Left kidney (tissue), 2 donors: ENCODE data around the gene ASAP3. TPM values are rescaled to one million over a fixed set of nuclear protein-coding genes. Genes with fewer than 3 reads are reported as not detected.
"Not testable (repeated sequence)": the region's sequence is repeated elsewhere in the genome, so short reads cannot be mapped to it uniquely, and the experiment has no call there.

ENCODE experiments used
- DNase-seq: peaks from one replicate; pipeline ENCODE4 v3.0.0-alpha.2; 2013
- polyA plus RNA-seq: library from polyadenylated mRNA; unstranded; fragments of 120-200 nt; gene quantifications from one replicate; pipeline ENCODE4 v1.2.1, GENCODE V29; 2013; ENCODE audit not compliant: insufficient read length

ASAP3 gene
- polyA plus RNA-seq, 1 donor = 40.1 TPM

- no peak for DNase-seq
These were observed 33.6 kb upstream of the ASAP3 start for GRCh38 chr1:23517581-23517980.

DNA sequence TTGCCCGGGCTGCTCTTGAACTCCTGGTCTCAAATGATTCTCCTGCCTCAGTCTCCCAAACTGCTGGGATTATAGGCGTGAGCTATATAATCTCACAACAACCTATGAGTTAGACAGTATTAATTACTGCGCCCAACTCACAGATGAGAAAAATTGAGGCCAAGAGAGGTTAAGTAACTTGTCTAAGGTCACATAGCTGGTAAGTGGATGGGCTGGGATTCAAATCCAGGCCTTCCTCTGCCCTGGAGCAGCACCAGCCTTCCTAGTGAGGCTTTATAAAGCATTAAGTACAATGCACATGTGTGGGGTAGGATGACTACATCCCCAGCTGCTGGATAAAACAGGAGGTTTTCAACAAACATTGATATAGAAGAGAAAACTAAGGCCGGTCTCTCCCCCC lies 31.9 kb upstream of the ASAP3 start:
- DNase-seq = no peak

DNA sequence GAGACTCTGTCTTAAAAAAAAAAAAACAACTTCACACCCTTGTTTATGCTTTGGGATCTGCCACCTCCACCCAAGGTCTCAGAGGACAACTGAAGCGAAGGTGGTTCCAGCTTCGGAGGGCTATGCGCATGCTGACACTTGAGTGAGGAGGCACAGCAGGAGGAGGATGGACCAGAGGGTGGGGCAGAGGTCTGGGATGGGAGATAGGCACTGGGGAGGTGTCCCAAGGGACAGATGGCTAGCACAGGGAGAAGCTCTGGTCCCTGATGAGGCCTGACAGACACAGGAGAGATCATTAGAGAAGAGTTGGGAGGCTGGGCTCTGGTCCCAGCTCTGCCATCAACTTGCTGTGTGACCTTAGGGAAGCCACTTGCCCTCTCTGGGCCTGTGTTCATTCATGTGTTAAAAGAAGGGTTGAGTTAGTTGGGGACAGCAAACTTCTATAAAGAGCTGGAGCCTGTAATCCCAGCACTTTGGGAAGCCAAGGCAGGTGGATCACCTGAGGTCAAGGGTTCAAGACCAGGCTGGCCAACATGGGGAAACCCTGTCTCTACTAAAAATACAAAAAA lies 30.2 kb upstream of the ASAP3 start:
- DNase-seq = no peak

GRCh38 chr1:23509896-23510295 lies 25.9 kb upstream of the ASAP3 start:
- no peak for DNase-seq

GRCh38 chr1:23506376-23507107 lies 22.6 kb upstream of the ASAP3 start:
- DNase-seq = no peak

- no peak for DNase-seq
These were observed 21.9 kb upstream of the ASAP3 start for GRCh38 chr1:23505851-23506250.

DNA sequence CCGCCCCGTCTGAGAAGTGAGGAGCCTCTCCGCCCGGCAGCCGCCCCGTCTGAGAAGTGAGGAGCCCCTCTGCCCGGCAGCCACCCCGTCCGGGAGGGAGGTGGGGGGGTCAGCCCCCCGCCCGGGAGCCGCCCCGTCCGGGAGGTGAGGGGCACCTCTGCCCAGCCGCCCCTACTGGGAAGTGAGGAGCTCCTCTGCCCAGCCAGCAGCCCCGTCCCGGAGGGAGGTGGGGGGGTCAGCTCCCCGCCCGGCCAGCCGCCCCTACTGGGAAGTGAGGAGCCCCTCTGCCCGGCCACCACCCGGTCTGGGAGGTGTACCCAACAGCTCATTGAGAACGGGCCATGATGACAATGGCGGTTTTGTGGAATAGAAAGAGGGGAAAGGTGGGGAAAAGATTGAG lies 20.2 kb upstream of the ASAP3 start:
- DNase-seq = not testable (repeated sequence)

DNA sequence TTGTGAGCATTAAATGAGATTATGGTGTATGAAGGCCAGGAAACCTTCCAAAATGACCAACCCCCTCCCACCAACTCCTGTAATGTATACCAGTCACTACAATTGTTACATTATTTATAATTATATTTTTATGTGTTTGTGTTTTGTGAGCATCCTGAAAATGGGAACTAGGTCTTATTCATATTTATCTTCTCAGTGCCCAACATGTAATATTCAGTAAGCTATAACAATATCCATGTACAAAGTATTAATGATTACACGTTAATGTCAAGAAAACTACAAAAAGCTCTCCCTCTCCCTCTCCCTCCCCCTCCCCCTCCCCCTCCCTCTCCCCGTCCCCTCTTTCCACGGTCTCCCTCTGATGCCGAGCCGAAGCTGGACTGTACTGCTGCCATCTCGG lies 19.0 kb upstream of the ASAP3 start:
- DNase-seq = no peak

GRCh38 chr1:23500466-23500865 lies 16.5 kb upstream of the ASAP3 start:
- no peak for DNase-seq

DNA sequence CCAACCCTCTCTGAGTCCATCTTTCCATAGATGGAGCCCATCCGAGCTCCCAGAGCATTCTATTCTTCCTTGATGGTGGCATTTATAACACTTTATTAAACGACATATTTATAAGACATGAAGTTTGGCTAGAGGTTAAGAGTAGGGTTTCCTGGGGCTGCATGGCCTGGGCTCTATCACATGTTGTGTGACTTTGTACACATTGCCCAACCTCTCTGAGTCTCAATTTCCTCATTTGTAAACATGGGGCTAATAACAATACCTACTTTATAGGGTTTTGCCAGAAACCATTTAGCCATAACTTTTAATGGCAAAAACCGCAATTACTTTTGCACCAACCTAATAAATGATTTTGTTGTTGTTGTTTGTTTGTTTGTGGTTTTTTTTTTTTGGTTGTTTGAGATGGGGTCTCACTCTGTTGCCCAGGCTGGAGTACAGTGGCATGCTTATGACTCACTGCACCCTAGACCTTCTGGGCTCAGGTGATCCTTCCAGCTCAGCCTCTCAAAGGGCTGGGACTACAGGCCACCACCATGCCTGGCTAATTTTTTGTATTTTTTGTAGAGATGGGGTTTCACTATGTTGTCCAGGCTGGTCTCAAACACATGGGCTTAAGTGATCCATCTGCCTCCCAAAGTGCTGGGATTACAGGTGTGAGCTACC lies 13.9 kb upstream of the ASAP3 start:
- no peak for DNase-seq

DNA sequence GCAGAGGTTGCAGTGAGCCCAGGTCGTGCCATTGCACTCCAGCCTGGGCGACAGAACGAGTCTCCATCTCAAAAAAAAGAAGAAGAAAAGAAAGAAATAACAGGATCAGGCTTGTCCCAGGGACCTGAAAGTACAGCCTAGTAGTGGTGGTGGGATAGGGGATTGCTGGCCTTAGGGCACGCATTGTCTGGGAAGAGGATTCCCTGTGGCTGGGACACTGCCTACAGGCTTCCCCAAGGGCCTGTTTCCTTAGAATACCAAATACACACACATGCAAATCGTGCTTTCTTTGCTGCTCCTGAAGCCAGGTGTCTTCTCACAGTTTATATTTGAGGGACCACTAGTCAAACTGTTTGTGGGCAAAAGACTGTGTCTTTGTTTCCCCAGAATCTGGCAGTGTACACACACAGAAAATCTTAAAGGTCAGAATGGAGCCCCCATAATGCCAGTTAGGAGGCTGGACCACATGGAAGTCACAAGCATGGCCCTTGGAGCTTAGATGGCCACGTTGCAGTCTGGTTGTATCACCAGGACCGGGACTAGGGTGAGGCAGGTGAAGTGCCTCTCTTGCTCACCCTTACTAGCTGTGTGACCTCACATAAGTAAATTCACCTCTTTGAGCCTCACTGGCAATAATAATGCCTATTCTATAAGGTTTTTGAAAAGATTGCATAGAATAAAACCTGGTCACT lies 12.7 kb upstream of the ASAP3 start:
- DNase-seq = no peak

- not testable (repeated sequence) for DNase-seq
These were observed 10.9 kb upstream of the ASAP3 start for GRCh38 chr1:23494836-23495235.

GRCh38 chr1:23492776-23493175 lies 8.8 kb upstream of the ASAP3 start:
- not testable (repeated sequence) for DNase-seq

DNA sequence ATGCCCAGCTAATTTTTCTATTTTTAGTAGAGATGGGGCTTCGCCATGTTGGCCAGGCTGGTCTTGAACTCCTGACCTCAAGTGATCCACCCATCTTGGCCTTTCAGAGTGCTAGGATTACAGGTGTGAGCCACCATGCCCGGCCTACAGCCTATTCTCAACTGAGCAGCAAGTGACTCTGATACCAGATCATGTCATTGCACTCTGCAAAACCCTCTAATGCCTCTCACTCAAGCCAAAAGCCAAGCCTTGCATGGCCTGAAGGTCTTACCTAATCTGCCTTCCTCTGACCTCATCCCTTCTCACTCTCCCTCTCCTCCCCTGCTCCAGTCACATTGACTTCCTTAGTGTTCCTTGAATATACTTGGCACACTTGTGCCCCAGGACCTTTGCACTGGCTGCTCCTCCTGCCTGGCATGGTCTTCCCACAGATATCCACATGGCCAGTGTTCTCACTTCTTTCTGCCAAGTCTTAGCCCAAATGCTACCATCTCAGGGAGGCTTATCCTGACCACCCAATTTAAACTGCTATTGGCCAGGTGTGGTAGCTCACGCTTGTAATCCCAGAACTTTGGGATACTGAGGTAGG lies 8.2 kb upstream of the ASAP3 start:
- DNase-seq = no peak

DNA sequence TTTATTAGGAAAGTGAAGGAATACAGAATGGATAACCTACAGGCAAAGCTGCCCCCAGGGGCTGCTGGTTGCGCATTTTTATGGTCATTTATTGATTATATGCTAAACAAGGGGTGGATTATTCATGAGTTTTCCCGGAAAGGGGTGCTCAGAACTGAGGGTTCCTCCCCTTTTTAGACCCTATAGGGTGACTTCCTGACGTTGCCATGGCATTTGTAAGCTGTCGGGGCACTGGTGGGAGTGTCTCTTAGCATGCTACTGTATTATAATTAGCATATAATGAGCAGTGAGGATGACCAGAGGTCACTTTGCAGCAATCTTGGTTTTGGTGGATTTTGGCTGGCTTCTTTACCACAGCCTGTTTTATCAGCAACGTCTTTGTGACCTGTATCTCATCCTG lies 5.9 kb upstream of the ASAP3 start:
- DNase-seq = no peak

GRCh38 chr1:23485002-23485332 lies 988 bp upstream of the ASAP3 start:
- no peak for DNase-seq

DNA sequence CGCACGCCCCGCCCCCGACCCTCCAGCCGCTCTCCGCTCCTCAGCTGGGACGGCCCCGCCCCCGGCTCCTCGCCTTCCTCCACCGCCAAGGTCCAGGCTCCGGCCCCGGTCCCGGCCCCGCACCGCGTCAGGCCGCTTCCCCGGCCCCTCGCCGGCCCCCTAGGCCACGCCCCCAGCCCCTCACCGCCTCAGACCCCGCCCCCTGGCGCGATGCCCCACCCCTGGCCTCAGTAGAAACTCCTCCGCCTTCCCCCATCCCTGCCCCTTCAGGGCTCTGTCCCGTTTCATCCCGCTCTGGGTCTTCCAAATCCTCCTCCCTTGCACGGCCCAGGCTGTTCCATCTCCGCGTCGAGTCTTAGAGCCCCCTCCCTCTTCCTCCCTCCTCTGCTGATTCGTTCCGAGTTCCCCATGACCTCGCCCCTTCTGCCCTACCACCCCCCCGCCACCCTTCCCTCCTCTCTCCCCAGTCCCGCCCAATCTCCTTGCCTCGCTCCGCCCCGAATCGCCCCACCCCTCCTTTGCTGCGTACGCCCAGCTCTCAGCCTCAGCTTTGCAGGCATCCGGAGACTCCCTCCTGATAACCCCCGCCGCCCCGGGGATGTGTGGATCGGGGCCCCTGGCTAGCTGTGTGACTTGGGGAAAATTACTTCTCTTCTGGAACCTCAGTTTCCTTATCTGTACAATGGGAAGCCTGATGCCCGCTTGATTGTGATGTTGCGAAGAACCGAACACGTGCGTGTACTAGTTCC lies 448 bp upstream of the ASAP3 start:
- DNase-seq = peak; percentile 90

GRCh38 chr1:23481904-23482303 lies 2.1 kb downstream of the ASAP3 start:
- DNase-seq = no peak

GRCh38 chr1:23481026-23481597 lies 2.9 kb downstream of the ASAP3 start:
- no peak for DNase-seq

GRCh38 chr1:23480187-23481025 lies 3.6 kb downstream of the ASAP3 start:
- DNase-seq = no peak

- no peak for DNase-seq
These were observed 4.4 kb downstream of the ASAP3 start for GRCh38 chr1:23479666-23479941.
